SK-N-SH treated with all-trans-retinoic acid at 6 μM for 48 hours (cell line): Measurements from ENCODE around the gene SERPINE1.

Experiments used
- ATAC-seq: fragments of 200-7000 bp; cut with Tn5 transposase; 3 replicates; pipeline ENCODE4 v1.9.1; 2020; ENCODE audit warnings: mild to moderate bottlenecking, moderate library complexity
- ARNTL ChIP-seq: fragments of 450-650 bp; formaldehyde crosslinking; IDR thresholded peaks from 2 replicates; pipeline ENCODE4 v1.5.0; 2020; ENCODE audit warnings: low read depth, mild to moderate bottlenecking, moderate library complexity, borderline replicate concordance
- BACH2 ChIP-seq: fragments of 250-450 bp; sonication (Bioruptor Pico); IDR thresholded peaks from 2 replicates; pipeline ENCODE4 v1.9.0; 2021; ENCODE audit warnings: mild to moderate bottlenecking, borderline replicate concordance
- CREB5 ChIP-seq: fragments of 250-450 bp; sonication (Bioruptor Pico); IDR thresholded peaks from 2 replicates; pipeline ENCODE4 v1.5.1; 2020; ENCODE audit warnings: low read depth, mild to moderate bottlenecking, moderate library complexity
- CSDC2 ChIP-seq: fragments of 250-450 bp; sonication (Bioruptor Pico); IDR thresholded peaks from 2 replicates; pipeline ENCODE4 v1.5.0; 2020; ENCODE audit warnings: mild to moderate bottlenecking, moderate library complexity
- CSRNP3 ChIP-seq: fragments of 250-450 bp; sonication (Bioruptor Pico); IDR thresholded peaks from 2 replicates; pipeline ENCODE4 v1.5.1; 2021; ENCODE audit warnings: mild to moderate bottlenecking, moderate library complexity
- GLIS3 ChIP-seq: fragments of 250-450 bp; sonication (Bioruptor Pico); IDR thresholded peaks from 2 replicates; pipeline ENCODE4 v1.5.0; 2020; ENCODE audit warnings: mild to moderate bottlenecking, moderate library complexity
- ISL1 ChIP-seq: fragments of 250-450 bp; sonication (Bioruptor Pico); IDR thresholded peaks from 2 replicates; pipeline ENCODE4 v2.1.2; 2022; ENCODE audit warnings: mild to moderate bottlenecking, moderate library complexity
- OSR1 ChIP-seq: fragments of 250-450 bp; sonication (Bioruptor Pico); IDR thresholded peaks from 2 replicates; pipeline ENCODE4 v1.8.0; 2022; ENCODE audit warnings: moderate library complexity, mild to moderate bottlenecking, inconsistent platforms
- PATZ1 ChIP-seq: fragments of 250-450 bp; sonication (Bioruptor Pico); IDR thresholded peaks from 2 replicates; pipeline ENCODE4 v1.8.0; 2020; ENCODE audit warnings: mild to moderate bottlenecking, moderate library complexity, borderline replicate concordance
- POU6F1 ChIP-seq: fragments of 250-450 bp; sonication (Bioruptor Pico); IDR thresholded peaks from 2 replicates; pipeline ENCODE4 v1.8.0; 2021; ENCODE audit warnings: low read depth, mild to moderate bottlenecking, moderate library complexity, borderline replicate concordance
- RARB ChIP-seq: fragments of 250-450 bp; sonication (Bioruptor Pico); IDR thresholded peaks from 2 replicates; pipeline ENCODE4 v1.8.0; 2021; ENCODE audit warnings: mild to moderate bottlenecking, moderate library complexity
- TCF4 ChIP-seq: fragments of 250-450 bp; sonication (Bioruptor Pico); IDR thresholded peaks from 2 replicates; pipeline ENCODE4 v1.8.0; 2021; ENCODE audit warnings: mild to moderate bottlenecking, moderate library complexity, borderline replicate concordance
- TOX ChIP-seq: fragments of 250-450 bp; sonication (Bioruptor Pico); IDR thresholded peaks from 2 replicates; pipeline ENCODE4 v1.8.0; 2021; ENCODE audit warnings: mild to moderate bottlenecking, moderate library complexity, borderline replicate concordance
- TSHZ2 ChIP-seq: fragments of 250-450 bp; sonication (Bioruptor Pico); IDR thresholded peaks from 2 replicates; pipeline ENCODE4 v1.5.0; 2020; ENCODE audit warnings: mild to moderate bottlenecking, moderate library complexity
- ZC3H10 ChIP-seq: fragments of 250-450 bp; sonication (Bioruptor Pico); IDR thresholded peaks from 2 replicates; pipeline ENCODE4 v1.5.1; 2021; ENCODE audit warnings: mild to moderate bottlenecking, moderate library complexity
- ZFP3 ChIP-seq: fragments of 250-450 bp; sonication (Bioruptor Pico); IDR thresholded peaks from 2 replicates; pipeline ENCODE4 v1.5.0; 2020; ENCODE audit warnings: mild to moderate bottlenecking, moderate library complexity
- ZFP30 ChIP-seq: fragments of 450-650 bp; formaldehyde crosslinking; IDR thresholded peaks from 2 replicates; pipeline ENCODE4 v1.5.0; 2022; ENCODE audit warnings: mild to moderate bottlenecking, moderate library complexity
- ZNF70 ChIP-seq: fragments of 450-650 bp; formaldehyde crosslinking; IDR thresholded peaks from 2 replicates; pipeline ENCODE4 v1.5.0; 2020; ENCODE audit warnings: mild to moderate bottlenecking, moderate library complexity
- ZNF8 ChIP-seq: fragments of 450-650 bp; formaldehyde crosslinking; IDR thresholded peaks from 2 replicates; pipeline ENCODE4 v1.5.0; 2020; ENCODE audit warnings: mild to moderate bottlenecking, moderate library complexity

Gene SERPINE1

GRCh38 chr7:101180130-101180755, 53.3 kb downstream of the SERPINE1 start, which contains the start of gene NAT16:
NAT16 (minus strand) TSS chr7:101180293; CDS start chr7:101174807, 5,486 bp downstream.
- ATAC-seq: peak; percentile 7; the same call in 1 of the 3 replicates
- TF ChIP-seq ZC3H10 (CRISPR knock-in tag) (no peak), ZFP3 (no peak), BACH2 (no peak), CSRNP3 (CRISPR knock-in tag) (no peak), TSHZ2 (CRISPR knock-in tag) (0 out of 2 replicates have a peak, but pooled peaks have one; percentile 43)

- peak; percentile 28 for ATAC-seq
- TF ChIP-seq ZFP3 (no peak), ISL1 (CRISPR knock-in tag) (peak; percentile 72; the same call in 1 of the 2 replicates)
These were observed 58.4 kb downstream of the SERPINE1 start for GRCh38 chr7:101185258-101185839.

GRCh38 chr7:101186194-101186593, 59.3 kb downstream of the SERPINE1 start:
- TF ChIP-seq ARNTL (CRISPR knock-in tag): no peak
- TF ChIP-seq ZNF8: no peak
- no peak for TF ChIP-seq ZFP3
- TF ChIP-seq TCF4 (CRISPR knock-in tag): no peak
- no peak for TF ChIP-seq ISL1 (CRISPR knock-in tag)
- no peak for TF ChIP-seq CSDC2 (CRISPR knock-in tag)
- no peak for TF ChIP-seq ZNF70 (CRISPR knock-in tag)
- TF ChIP-seq CREB5 (CRISPR knock-in tag): no peak
- no peak for TF ChIP-seq TSHZ2 (CRISPR knock-in tag)
- no peak for TF ChIP-seq ZFP30 (CRISPR knock-in tag)
- TF ChIP-seq BACH2: no peak
- TF ChIP-seq RARB: no peak
- no peak for TF ChIP-seq GLIS3 (CRISPR knock-in tag)
- no peak for TF ChIP-seq OSR1 (CRISPR knock-in tag)
- TF ChIP-seq PATZ1 (CRISPR knock-in tag): no peak
- no peak for TF ChIP-seq TOX (CRISPR knock-in tag)
- no peak for TF ChIP-seq POU6F1 (CRISPR knock-in tag)
- no peak for ATAC-seq
